ENCODE data around the gene CDC26.

CDC26 gene

GRCh38 chr9:113290052-113290607 is 14.8 kb upstream of the CDC26 start:
- H3K36me3 ChIP-seq (ENCODE audit: insufficient read depth, low read length) = peaks cover 89% of the 10 kb centered on the region

DNA sequence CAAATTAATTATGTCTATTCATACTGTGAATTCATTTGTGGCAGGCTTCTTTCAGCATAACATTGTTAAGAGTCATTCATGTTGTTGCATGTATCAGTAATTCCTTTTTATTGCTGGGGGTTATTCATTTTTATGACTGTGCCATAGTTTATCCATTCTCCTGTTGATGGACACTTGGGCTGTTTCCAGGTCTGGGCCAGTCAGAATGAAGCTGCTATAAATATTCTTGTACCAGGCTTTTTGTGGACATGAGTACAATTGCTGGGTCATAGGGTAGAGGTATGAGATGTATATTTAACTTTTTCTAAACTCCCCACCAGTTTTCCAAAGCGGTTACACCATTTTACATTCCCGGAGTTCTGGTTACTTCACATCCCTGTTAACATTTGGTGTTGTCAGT is 13.7 kb upstream of the CDC26 start:
- Histone ChIP-seq H3K36me3 (ENCODE audit: insufficient read depth, low read length) (peaks cover 98% of the 10 kb centered on the region), H3K9ac (ENCODE audit: low read depth, low read length) (no peak overlapping the region), H3K4me1 (ENCODE audit: insufficient read depth, low read length) (no peaks in the 10 kb centered on the region), H3K27ac (ENCODE audit: low read depth, low read length) (no peak overlapping the region), H3K27me3 (ENCODE audit: insufficient read depth, low read length) (no peaks in the 10 kb centered on the region), H3K4me3 (ENCODE audit: low read length) (no peak overlapping the region), H3K9me3 (ENCODE audit: insufficient read depth, low read depth, low read length) (no peaks in the 10 kb centered on the region)
- WGBS = 95% methylated on average over 2 of the region's 2 CpGs

More at GRCh38 chr9:113290052-113290607, 14.8 kb upstream of the CDC26 start:
- 96% methylated on average over 6 of the region's 6 CpGs for WGBS
- no peak overlapping the region for H3K4me3 ChIP-seq (ENCODE audit: low read length)
- no peaks in the 10 kb centered on the region for H3K4me1 ChIP-seq (ENCODE audit: insufficient read depth, low read length)
- no peaks in the 10 kb centered on the region for H3K27me3 ChIP-seq (ENCODE audit: insufficient read depth, low read length)
- no peaks in the 10 kb centered on the region for H3K9me3 ChIP-seq (ENCODE audit: insufficient read depth, low read depth, low read length)
- H3K9ac ChIP-seq (ENCODE audit: low read depth, low read length) = no peak overlapping the region
- H3K27ac ChIP-seq (ENCODE audit: low read depth, low read length) = no peak overlapping the region

GRCh38 chr9:113281356-113281755 is 6.0 kb upstream of the CDC26 start:
- H3K4me1 ChIP-seq (ENCODE audit: insufficient read depth, low read length) = 0 out of 2 replicates have a peak, but pooled peaks cover under 1% of the 10 kb centered on the region
- H3K27me3 ChIP-seq (ENCODE audit: insufficient read depth, low read length) = no peaks in the 10 kb centered on the region
- H3K9me3 ChIP-seq (ENCODE audit: insufficient read depth, low read depth, low read length) = no peaks in the 10 kb centered on the region
- no peak overlapping the region for H3K27ac ChIP-seq (ENCODE audit: low read depth, low read length)
- peaks cover 92% of the 10 kb centered on the region for H3K36me3 ChIP-seq (ENCODE audit: insufficient read depth, low read length)
- H3K9ac ChIP-seq (ENCODE audit: low read depth, low read length) = no peak overlapping the region
- H3K4me3 ChIP-seq (ENCODE audit: low read length) = no peak overlapping the region
- 96% methylated on average over 4 of the region's 4 CpGs for WGBS

- WGBS = 96% methylated on average over 4 of the region's 4 CpGs
- Histone ChIP-seq H3K27me3 (ENCODE audit: insufficient read depth, low read length) (no peaks in the 10 kb centered on the region), H3K9me3 (ENCODE audit: insufficient read depth, low read depth, low read length) (no peaks in the 10 kb centered on the region), H3K9ac (ENCODE audit: low read depth, low read length) (no peak overlapping the region), H3K4me3 (ENCODE audit: low read length) (no peak overlapping the region), H3K4me1 (ENCODE audit: insufficient read depth, low read length) (0 out of 2 replicates have a peak, but pooled peaks cover 3% of the 10 kb centered on the region), H3K27ac (ENCODE audit: low read depth, low read length) (no peak overlapping the region), H3K36me3 (ENCODE audit: insufficient read depth, low read length) (peaks cover 68% of the 10 kb centered on the region)
Observed at GRCh38 chr9:113278840-113279239, 3.5 kb upstream of the CDC26 start.

- WGBS = under 1% methylated on average over 12 of the region's 15 CpGs
- Histone ChIP-seq H3K9me3 (ENCODE audit: insufficient read depth, low read depth, low read length) (no peaks in the 10 kb centered on the region), H3K4me3 (ENCODE audit: low read length) (peak overlapping the region; percentile 78), H3K9ac (ENCODE audit: low read depth, low read length) (peak overlapping the region; percentile 57), H3K4me1 (ENCODE audit: insufficient read depth, low read length) (0 out of 2 replicates have a peak, but pooled peaks cover 3% of the 10 kb centered on the region), H3K27me3 (ENCODE audit: insufficient read depth, low read length) (no peaks in the 10 kb centered on the region), H3K36me3 (ENCODE audit: insufficient read depth, low read length) (peaks cover 65% of the 10 kb centered on the region), H3K27ac (ENCODE audit: low read depth, low read length) (peak overlapping the region; percentile 69; the same call in 1 of the 2 replicates)
Observed at GRCh38 chr9:113274474-113275156, 757 bp downstream of the CDC26 start.

- 89% methylated on average over 1 of the region's 2 CpGs for whole genome bisulfite sequencing
- Histone ChIP-seq H3K4me1 (ENCODE audit: insufficient read depth, low read length) (no peaks in the 10 kb centered on the region), H3K9ac (ENCODE audit: low read depth, low read length) (no peak overlapping the region), H3K27ac (ENCODE audit: low read depth, low read length) (no peak overlapping the region), H3K4me3 (ENCODE audit: low read length) (no peak overlapping the region), H3K36me3 (ENCODE audit: insufficient read depth, low read length) (peaks cover 62% of the 10 kb centered on the region), H3K9me3 (ENCODE audit: insufficient read depth, low read depth, low read length) (no peaks in the 10 kb centered on the region), H3K27me3 (ENCODE audit: insufficient read depth, low read length) (no peaks in the 10 kb centered on the region)
Observed at GRCh38 chr9:113269871-113270270, 5.5 kb downstream of the CDC26 start.

DNA sequence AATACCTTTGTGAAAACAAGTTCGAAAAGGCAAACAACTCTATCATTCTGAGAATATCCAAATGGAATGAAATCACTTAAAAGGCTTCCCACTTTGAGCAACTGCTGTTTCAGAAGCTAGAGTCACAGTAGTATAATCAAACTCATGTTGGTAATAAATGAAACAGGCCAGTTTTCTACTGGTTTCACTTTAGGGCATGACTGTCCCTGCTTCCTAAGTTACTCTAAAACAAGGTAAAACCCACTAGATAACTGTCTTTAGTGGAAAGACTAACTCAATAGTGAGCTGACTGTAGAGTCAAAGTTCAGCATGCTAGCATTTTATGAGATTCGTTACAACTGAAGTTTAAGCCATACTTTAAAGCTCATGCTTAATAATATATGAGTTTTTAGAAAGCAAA is 6.0 kb downstream of the CDC26 start:
- Histone ChIP-seq H3K27ac (ENCODE audit: low read depth, low read length) (no peak overlapping the region), H3K27me3 (ENCODE audit: insufficient read depth, low read length) (no peaks in the 10 kb centered on the region), H3K36me3 (ENCODE audit: insufficient read depth, low read length) (peaks cover 62% of the 10 kb centered on the region), H3K4me1 (ENCODE audit: insufficient read depth, low read length) (no peaks in the 10 kb centered on the region), H3K4me3 (ENCODE audit: low read length) (no peak overlapping the region), H3K9ac (ENCODE audit: low read depth, low read length) (no peak overlapping the region), H3K9me3 (ENCODE audit: insufficient read depth, low read depth, low read length) (no peaks in the 10 kb centered on the region)
- WGBS = 100% methylated on average over 1 of the region's 2 CpGs

DNA sequence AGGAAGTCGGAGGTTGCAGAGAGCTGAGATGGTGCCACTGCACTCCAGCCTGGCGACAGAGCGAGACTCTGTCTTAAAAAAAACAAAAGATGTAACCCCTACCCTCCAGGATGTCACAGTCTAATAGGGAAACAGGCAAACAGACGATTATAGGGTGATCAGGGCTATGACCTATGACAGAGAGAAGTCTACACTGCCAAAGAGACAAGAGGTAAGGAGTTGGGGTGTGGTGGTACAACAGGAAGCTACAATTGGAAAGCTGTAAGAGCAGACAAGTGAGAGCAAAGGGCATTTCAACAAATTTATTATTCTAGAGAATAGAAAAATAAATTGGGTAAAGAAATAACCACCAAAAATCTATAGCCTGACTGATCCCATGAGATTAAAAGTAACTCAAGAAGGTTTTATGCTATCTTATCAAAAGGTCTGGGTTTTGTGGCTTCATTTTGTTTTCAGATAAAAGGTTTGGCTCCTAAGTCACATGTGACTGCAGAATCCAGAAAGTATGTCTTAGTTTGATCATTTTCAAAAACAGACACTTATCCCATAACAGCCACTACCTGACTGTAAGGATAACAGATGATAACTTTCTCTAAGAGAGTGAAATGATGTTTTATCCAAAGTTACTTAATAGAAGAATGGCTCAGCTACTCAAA is 7.3 kb downstream of the CDC26 start:
- H3K36me3 ChIP-seq (ENCODE audit: insufficient read depth, low read length) = peaks cover 59% of the 10 kb centered on the region
- H3K27ac ChIP-seq (ENCODE audit: low read depth, low read length) = no peak overlapping the region
- H3K27me3 ChIP-seq (ENCODE audit: insufficient read depth, low read length) = no peaks in the 10 kb centered on the region
- no peak overlapping the region for H3K9ac ChIP-seq (ENCODE audit: low read depth, low read length)
- 98% methylated on average over 4 of the region's 4 CpGs for WGBS
- no peaks in the 10 kb centered on the region for H3K9me3 ChIP-seq (ENCODE audit: insufficient read depth, low read depth, low read length)
- no peak overlapping the region for H3K4me3 ChIP-seq (ENCODE audit: low read length)
- no peaks in the 10 kb centered on the region for H3K4me1 ChIP-seq (ENCODE audit: insufficient read depth, low read length)

- Histone ChIP-seq H3K4me3 (ENCODE audit: low read length) (no peak overlapping the region), H3K9ac (ENCODE audit: low read depth, low read length) (no peak overlapping the region), H3K9me3 (ENCODE audit: insufficient read depth, low read depth, low read length) (no peaks in the 10 kb centered on the region), H3K27me3 (ENCODE audit: insufficient read depth, low read length) (no peaks in the 10 kb centered on the region), H3K36me3 (ENCODE audit: insufficient read depth, low read length) (peaks cover 53% of the 10 kb centered on the region), H3K27ac (ENCODE audit: low read depth, low read length) (no peak overlapping the region), H3K4me1 (ENCODE audit: insufficient read depth, low read length) (no peaks in the 10 kb centered on the region)
- 90% methylated on average over 3 of the region's 3 CpGs for WGBS
Observed at GRCh38 chr9:113266174-113266573, 9.2 kb downstream of the CDC26 start.

GRCh38 chr9:113261917-113262671 is 13.3 kb downstream of the CDC26 start:
- peaks cover 55% of the 10 kb centered on the region for H3K36me3 ChIP-seq (ENCODE audit: insufficient read depth, low read length)
- 89% methylated on average over 1 of the region's 1 CpG for WGBS
- H3K27me3 ChIP-seq (ENCODE audit: insufficient read depth, low read length) = no peaks in the 10 kb centered on the region
- no peak overlapping the region for H3K4me3 ChIP-seq (ENCODE audit: low read length)
- no peaks in the 10 kb centered on the region for H3K9me3 ChIP-seq (ENCODE audit: insufficient read depth, low read depth, low read length)
- H3K4me1 ChIP-seq (ENCODE audit: insufficient read depth, low read length) = no peaks in the 10 kb centered on the region
- no peak overlapping the region for H3K27ac ChIP-seq (ENCODE audit: low read depth, low read length)
- no peak overlapping the region for H3K9ac ChIP-seq (ENCODE audit: low read depth, low read length)

GRCh38 chr9:113258282-113258681 is 17.1 kb downstream of the CDC26 start:
- no peak overlapping the region for H3K27ac ChIP-seq (ENCODE audit: low read depth, low read length)
- no peaks in the 10 kb centered on the region for H3K4me1 ChIP-seq (ENCODE audit: insufficient read depth, low read length)
- H3K9me3 ChIP-seq (ENCODE audit: insufficient read depth, low read depth, low read length) = no peaks in the 10 kb centered on the region
- no peak overlapping the region for H3K9ac ChIP-seq (ENCODE audit: low read depth, low read length)
- H3K36me3 ChIP-seq (ENCODE audit: insufficient read depth, low read length) = peaks cover 55% of the 10 kb centered on the region
- H3K27me3 ChIP-seq (ENCODE audit: insufficient read depth, low read length) = no peaks in the 10 kb centered on the region
- H3K4me3 ChIP-seq (ENCODE audit: low read length) = no peak overlapping the region
- WGBS = 100% methylated on average over 1 of the region's 1 CpG

Measured in HUES64 (cell line).